ENCODE results near the gene TEX2. TPM values are rescaled to one million over a fixed set of nuclear protein-coding genes. Genes with fewer than 3 reads are reported as not detected.

TEX2 gene
- total and polyA plus RNA-seq, 2 experiments from 2014 or later: 7.5 to 17.7 TPM

- DNase-seq (ENCODE audit: low spot score) (no peak), ATAC-seq (no peak; the same call in 2 of the 3 replicates)
- no peaks in the 10 kb centered on the region for H3K36me3 Mint-ChIP-seq (ENCODE audit: low read depth)
- H3K9me2 ChIP-seq (ENCODE audit: insufficient read depth): no peaks in the 10 kb centered on the region
- H3K27me3 Mint-ChIP-seq (ENCODE audit: insufficient read depth, low read depth, poor library complexity): no peaks in the 10 kb centered on the region
- no peaks in the 10 kb centered on the region for H3F3A ChIP-seq (replicated peaks; ENCODE audit: low read depth)
- peaks cover 14% of the 10 kb centered on the region; the same call in 2 of the 3 replicates for H3K4me1 Mint-ChIP-seq
- no peak overlapping the region for H3K4me2 ChIP-seq
- H4K20me1 ChIP-seq (replicated peaks; ENCODE audit: insufficient read depth): peaks cover 8% of the 10 kb centered on the region; the same call in 1 of the 2 replicates
- no peak overlapping the region for H2AFZ ChIP-seq
- no peak overlapping the region for H3K27ac Mint-ChIP-seq
- no peaks in the 10 kb centered on the region for H3K4me1 ChIP-seq (ENCODE audit: insufficient read depth)
- no peaks in the 10 kb centered on the region for H3K36me3 ChIP-seq (ENCODE audit: insufficient read depth)
- no peaks in the 10 kb centered on the region for H3K27me3 ChIP-seq (ENCODE audit: insufficient read depth)
- TF ChIP-seq ZNF462 (CRISPR knock-in tag; IDR thresholded peaks at IDR 0.05): no peak
- TF ChIP-seq ZNF331 (CRISPR knock-in tag; IDR thresholded peaks at IDR 0.05; ENCODE audit: low read depth): no peak
- TF ChIP-seq POLR2AphosphoS5 (IDR thresholded peaks at IDR 0.05; ENCODE audit: low read depth): no peak
- TF ChIP-seq EZH2 (IDR thresholded peaks at IDR 0.05; ENCODE audit: low read depth, unreplicated experiment): no peak
- TF ChIP-seq JUNB (IDR thresholded peaks at IDR 0.05; ENCODE audit: unreplicated experiment): no peak
- no peak for TF ChIP-seq EZH2phosphoT487 (IDR thresholded peaks at IDR 0.05; ENCODE audit: unreplicated experiment)
- TF ChIP-seq STAT1 (IDR thresholded peaks at IDR 0.05; ENCODE audit: unreplicated experiment): no peak
- no peak for TF ChIP-seq NANOG (IDR thresholded peaks at IDR 0.05; ENCODE audit: borderline replicate concordance)
- no peak for TF ChIP-seq ZNF114 (CRISPR knock-in tag; IDR thresholded peaks at IDR 0.05)
- no peak for TF ChIP-seq REST (IDR thresholded peaks at IDR 0.05; ENCODE audit: unreplicated experiment)
- no peak for TF ChIP-seq CTCF (conservative IDR thresholded peaks at IDR 0.05; ENCODE audit: low read depth in 2 of 2)
- no peak for TF ChIP-seq ETS1 (IDR thresholded peaks at IDR 0.05)
- TF ChIP-seq CREB1 (CRISPR knock-in tag; IDR thresholded peaks at IDR 0.05; ENCODE audit: low read depth): no peak
- no peak overlapping the region for H3K4me3 ChIP-seq
- no peak overlapping the region for H3K4me3 Mint-ChIP-seq
- H3K27ac ChIP-seq (ENCODE audit: low read depth): no peak overlapping the region
- H3K9me3 Mint-ChIP-seq: no peaks in the 10 kb centered on the region
- peaks cover 26% of the 10 kb centered on the region for H3K79me2 ChIP-seq (replicated peaks; ENCODE audit: insufficient read depth)
Measured at GRCh38 chr17:64230791-64231408, 32.2 kb downstream of the TEX2 start.
